ENCODE measurements around the gene EDEM1.

DNA sequence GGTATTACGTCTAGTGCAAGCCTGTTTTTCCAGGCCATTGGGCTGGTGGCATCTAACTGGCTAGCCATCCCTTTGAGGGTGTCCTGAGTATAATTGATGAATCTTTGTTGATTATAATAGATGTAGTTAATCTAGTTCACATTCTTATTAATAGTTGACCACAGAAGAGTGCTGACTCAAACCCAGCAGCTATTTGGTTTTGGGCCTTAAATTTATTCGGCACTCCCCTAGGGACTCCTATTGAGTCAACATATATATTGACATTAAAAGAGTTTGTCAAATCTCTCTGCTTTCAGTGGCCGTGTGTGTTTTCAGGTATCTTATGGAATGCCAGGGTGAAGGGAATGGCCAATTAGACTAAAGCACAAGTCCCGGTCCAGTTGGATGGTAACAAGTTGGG is 45.7 kb upstream of the EDEM1 start:
- TF ChIP-seq, protein P1, sequence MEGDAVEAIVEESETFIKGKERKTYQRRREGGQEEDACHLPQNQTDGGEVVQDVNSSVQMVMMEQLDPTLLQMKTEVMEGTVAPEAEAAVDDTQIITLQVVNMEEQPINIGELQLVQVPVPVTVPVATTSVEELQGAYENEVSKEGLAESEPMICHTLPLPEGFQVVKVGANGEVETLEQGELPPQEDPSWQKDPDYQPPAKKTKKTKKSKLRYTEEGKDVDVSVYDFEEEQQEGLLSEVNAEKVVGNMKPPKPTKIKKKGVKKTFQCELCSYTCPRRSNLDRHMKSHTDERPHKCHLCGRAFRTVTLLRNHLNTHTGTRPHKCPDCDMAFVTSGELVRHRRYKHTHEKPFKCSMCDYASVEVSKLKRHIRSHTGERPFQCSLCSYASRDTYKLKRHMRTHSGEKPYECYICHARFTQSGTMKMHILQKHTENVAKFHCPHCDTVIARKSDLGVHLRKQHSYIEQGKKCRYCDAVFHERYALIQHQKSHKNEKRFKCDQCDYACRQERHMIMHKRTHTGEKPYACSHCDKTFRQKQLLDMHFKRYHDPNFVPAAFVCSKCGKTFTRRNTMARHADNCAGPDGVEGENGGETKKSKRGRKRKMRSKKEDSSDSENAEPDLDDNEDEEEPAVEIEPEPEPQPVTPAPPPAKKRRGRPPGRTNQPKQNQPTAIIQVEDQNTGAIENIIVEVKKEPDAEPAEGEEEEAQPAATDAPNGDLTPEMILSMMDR (IDR thresholded peaks at IDR 0.05): no peak
- TF ChIP-seq POLR2A (IDR thresholded peaks at IDR 0.05) (no peak), EP300 (IDR thresholded peaks at IDR 0.05) (no peak), POLR2AphosphoS5 (IDR thresholded peaks at IDR 0.05) (no peak)
